ENCODE results near the gene PPFIA4. TPM values are rescaled to one million over a fixed set of nuclear protein-coding genes. Genes with fewer than 3 reads are reported as not detected.
A peak's percentile ranks its signal among the peaks of the same experiment; 100 is the strongest.

PPFIA4 gene
- total RNA-seq, 1 experiment from 2014 or later: 21.1 TPM

DNA sequence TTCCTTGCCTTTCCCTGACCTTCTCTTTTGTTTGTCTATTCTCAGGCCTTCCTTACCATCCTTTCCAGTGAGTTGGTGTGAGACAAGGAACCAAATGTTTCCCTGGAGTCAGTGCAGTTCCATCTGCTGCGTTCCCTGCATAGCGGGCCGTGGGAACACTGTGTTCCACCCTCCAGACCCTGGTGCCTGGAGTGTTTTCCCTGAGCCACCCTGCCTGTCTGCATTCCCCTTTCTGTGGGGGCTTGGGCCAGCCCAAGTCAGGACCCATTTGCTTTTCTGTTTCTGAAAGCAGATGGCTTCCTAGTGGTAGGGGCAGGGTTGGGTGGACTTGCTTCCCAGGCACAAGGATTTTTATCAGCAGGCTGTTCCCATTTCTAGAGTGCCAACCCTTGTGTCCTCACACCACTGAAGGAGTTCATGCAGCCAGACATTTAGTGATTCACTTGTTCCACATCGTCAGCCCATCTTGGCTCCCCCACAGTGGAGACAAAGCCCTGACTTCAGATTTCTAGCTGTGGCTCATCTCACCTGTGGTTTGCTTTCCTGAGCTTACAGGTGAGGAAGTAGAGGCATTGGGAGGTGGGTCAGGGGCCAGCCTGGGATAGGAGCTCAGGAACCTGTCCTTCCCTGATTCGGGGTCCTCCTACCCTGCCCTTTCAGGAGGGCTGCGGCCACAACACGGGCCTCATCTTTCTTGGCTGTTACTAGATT, 73.7 kb downstream of the PPFIA4 start (continued):
- TF ChIP-seq SMAD3 (CRISPR knock-in tag; IDR thresholded peaks at IDR 0.05; ENCODE audit: borderline replicate concordance): no peak
- TF ChIP-seq, protein P1, sequence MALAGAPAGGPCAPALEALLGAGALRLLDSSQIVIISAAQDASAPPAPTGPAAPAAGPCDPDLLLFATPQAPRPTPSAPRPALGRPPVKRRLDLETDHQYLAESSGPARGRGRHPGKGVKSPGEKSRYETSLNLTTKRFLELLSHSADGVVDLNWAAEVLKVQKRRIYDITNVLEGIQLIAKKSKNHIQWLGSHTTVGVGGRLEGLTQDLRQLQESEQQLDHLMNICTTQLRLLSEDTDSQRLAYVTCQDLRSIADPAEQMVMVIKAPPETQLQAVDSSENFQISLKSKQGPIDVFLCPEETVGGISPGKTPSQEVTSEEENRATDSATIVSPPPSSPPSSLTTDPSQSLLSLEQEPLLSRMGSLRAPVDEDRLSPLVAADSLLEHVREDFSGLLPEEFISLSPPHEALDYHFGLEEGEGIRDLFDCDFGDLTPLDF (CRISPR knock-in tag; IDR thresholded peaks at IDR 0.05): no peak
- TF ChIP-seq USF1 (CRISPR knock-in tag; IDR thresholded peaks at IDR 0.05): no peak
- TF ChIP-seq, protein P2, sequence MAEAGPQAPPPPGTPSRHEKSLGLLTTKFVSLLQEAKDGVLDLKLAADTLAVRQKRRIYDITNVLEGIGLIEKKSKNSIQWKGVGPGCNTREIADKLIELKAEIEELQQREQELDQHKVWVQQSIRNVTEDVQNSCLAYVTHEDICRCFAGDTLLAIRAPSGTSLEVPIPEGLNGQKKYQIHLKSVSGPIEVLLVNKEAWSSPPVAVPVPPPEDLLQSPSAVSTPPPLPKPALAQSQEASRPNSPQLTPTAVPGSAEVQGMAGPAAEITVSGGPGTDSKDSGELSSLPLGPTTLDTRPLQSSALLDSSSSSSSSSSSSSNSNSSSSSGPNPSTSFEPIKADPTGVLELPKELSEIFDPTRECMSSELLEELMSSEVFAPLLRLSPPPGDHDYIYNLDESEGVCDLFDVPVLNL (CRISPR knock-in tag; IDR thresholded peaks at IDR 0.05; ENCODE audit: borderline replicate concordance, low read depth): no peak
- TF ChIP-seq ZNF281 (CRISPR knock-in tag; IDR thresholded peaks at IDR 0.05): no peak

DNA sequence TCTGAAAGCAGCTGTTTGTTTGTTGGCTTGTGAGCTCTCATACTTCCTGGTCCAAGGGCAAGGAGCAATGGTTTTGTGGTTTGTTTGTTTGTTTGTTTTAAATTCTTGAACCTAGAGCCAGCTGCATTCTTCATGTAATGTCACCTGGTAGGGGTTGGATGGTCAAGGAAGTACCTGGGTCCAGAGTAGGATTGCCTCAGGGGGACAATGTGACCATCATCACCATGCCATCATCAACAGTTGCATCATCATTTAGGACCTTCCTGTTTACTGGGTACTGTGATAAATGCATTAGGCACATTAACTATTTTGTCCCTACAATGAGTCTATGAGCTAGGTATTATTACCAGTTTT, 74.2 kb downstream of the PPFIA4 start:
- H3K27ac Mint-ChIP-seq: 0 out of 2 replicates have a peak overlapping the region, but pooled peaks have one; percentile 19
- H3K36me3 Mint-ChIP-seq: peaks cover 11% of the 10 kb centered on the region
- ATAC-seq (no peak), DNase-seq (ENCODE audit: low spot score) (no peak)
- CTCF ChIA-PET: interaction anchor here (1.5 to 2.2 kb wide), 2 partner anchors 17 to 60 kb away, joined by 4 to 7 read pairs; no protein-coding TSS in a partner anchor
- peaks cover 6% of the 10 kb centered on the region for H3K27me3 Mint-ChIP-seq (ENCODE audit: low read depth)
- H3K4me1 Mint-ChIP-seq: no peaks in the 10 kb centered on the region
- peaks cover 29% of the 10 kb centered on the region for H3K9me3 Mint-ChIP-seq
- TF ChIP-seq SMAD4 (CRISPR knock-in tag; IDR thresholded peaks at IDR 0.05): no peak
- TF ChIP-seq, protein P3, sequence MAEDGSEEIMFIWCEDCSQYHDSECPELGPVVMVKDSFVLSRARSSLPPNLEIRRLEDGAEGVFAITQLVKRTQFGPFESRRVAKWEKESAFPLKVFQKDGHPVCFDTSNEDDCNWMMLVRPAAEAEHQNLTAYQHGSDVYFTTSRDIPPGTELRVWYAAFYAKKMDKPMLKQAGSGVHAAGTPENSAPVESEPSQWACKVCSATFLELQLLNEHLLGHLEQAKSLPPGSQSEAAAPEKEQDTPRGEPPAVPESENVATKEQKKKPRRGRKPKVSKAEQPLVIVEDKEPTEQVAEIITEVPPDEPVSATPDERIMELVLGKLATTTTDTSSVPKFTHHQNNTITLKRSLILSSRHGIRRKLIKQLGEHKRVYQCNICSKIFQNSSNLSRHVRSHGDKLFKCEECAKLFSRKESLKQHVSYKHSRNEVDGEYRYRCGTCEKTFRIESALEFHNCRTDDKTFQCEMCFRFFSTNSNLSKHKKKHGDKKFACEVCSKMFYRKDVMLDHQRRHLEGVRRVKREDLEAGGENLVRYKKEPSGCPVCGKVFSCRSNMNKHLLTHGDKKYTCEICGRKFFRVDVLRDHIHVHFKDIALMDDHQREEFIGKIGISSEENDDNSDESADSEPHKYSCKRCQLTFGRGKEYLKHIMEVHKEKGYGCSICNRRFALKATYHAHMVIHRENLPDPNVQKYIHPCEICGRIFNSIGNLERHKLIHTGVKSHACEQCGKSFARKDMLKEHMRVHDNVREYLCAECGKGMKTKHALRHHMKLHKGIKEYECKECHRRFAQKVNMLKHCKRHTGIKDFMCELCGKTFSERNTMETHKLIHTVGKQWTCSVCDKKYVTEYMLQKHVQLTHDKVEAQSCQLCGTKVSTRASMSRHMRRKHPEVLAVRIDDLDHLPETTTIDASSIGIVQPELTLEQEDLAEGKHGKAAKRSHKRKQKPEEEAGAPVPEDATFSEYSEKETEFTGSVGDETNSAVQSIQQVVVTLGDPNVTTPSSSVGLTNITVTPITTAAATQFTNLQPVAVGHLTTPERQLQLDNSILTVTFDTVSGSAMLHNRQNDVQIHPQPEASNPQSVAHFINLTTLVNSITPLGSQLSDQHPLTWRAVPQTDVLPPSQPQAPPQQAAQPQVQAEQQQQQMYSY (CRISPR knock-in tag; IDR thresholded peaks at IDR 0.05): no peak
- TF ChIP-seq CREM (CRISPR knock-in tag; IDR thresholded peaks at IDR 0.05): no peak
- TF ChIP-seq PRRX2 (CRISPR knock-in tag; IDR thresholded peaks at IDR 0.05): no peak
- TF ChIP-seq, protein P4, sequence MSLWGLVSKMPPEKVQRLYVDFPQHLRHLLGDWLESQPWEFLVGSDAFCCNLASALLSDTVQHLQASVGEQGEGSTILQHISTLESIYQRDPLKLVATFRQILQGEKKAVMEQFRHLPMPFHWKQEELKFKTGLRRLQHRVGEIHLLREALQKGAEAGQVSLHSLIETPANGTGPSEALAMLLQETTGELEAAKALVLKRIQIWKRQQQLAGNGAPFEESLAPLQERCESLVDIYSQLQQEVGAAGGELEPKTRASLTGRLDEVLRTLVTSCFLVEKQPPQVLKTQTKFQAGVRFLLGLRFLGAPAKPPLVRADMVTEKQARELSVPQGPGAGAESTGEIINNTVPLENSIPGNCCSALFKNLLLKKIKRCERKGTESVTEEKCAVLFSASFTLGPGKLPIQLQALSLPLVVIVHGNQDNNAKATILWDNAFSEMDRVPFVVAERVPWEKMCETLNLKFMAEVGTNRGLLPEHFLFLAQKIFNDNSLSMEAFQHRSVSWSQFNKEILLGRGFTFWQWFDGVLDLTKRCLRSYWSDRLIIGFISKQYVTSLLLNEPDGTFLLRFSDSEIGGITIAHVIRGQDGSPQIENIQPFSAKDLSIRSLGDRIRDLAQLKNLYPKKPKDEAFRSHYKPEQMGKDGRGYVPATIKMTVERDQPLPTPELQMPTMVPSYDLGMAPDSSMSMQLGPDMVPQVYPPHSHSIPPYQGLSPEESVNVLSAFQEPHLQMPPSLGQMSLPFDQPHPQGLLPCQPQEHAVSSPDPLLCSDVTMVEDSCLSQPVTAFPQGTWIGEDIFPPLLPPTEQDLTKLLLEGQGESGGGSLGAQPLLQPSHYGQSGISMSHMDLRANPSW (CRISPR knock-in tag; conservative IDR thresholded peaks at IDR 0.05; ENCODE audit: low read depth): no peak
- no peak for TF ChIP-seq JUN (CRISPR knock-in tag; IDR thresholded peaks at IDR 0.05)
- no peak for TF ChIP-seq ATF2 (CRISPR knock-in tag; IDR thresholded peaks at IDR 0.05; ENCODE audit: borderline replicate concordance, low read depth)
- TF ChIP-seq, protein P5, sequence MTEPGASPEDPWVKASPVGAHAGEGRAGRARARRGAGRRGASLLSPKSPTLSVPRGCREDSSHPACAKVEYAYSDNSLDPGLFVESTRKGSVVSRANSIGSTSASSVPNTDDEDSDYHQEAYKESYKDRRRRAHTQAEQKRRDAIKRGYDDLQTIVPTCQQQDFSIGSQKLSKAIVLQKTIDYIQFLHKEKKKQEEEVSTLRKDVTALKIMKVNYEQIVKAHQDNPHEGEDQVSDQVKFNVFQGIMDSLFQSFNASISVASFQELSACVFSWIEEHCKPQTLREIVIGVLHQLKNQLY (CRISPR knock-in tag; IDR thresholded peaks at IDR 0.05): no peak
- TF ChIP-seq CBFB (CRISPR knock-in tag; IDR thresholded peaks at IDR 0.05; ENCODE audit: low read depth): no peak
- TF ChIP-seq ETV6 (CRISPR knock-in tag; IDR thresholded peaks at IDR 0.05): no peak
- no peak for TF ChIP-seq NR2C2 (CRISPR knock-in tag; IDR thresholded peaks at IDR 0.05)
- no peak for TF ChIP-seq GABPB1 (CRISPR knock-in tag; IDR thresholded peaks at IDR 0.05)
- no peak for TF ChIP-seq RELA (CRISPR knock-in tag; IDR thresholded peaks at IDR 0.05; ENCODE audit: borderline replicate concordance)
- TF ChIP-seq MXD4 (CRISPR knock-in tag; IDR thresholded peaks at IDR 0.05; ENCODE audit: borderline replicate concordance): no peak
- no peak for TF ChIP-seq ZNF138 (CRISPR knock-in tag; conservative IDR thresholded peaks at IDR 0.05)
- POLR2A ChIA-PET: no interaction called here
- H3K4me3 Mint-ChIP-seq: no peak overlapping the region
